Fibroblast of lung (primary cell): ENCODE results near the gene TMEM132C. TPM values are rescaled to one million over a fixed set of nuclear protein-coding genes. Genes with fewer than 3 reads are reported as not detected.

Experiments used
- DNase-seq, 2 donors: peaks; one replicate each; pipeline versions ENCODE4 v3.0.0 to v3.0.0-alpha.2; 2010; ENCODE audit warnings: low read depth in 2 of 2
- H2AFZ ChIP-seq: 2 replicates; pipeline ENCODE4 v1.5.1; 2012; ENCODE audit warnings: low read length, control low read depth, inconsistent platforms
- H3K27ac ChIP-seq: 2 replicates; pipeline ENCODE4 v1.5.1; 2011; ENCODE audit warnings: low read length, control low read depth; ENCODE audit not compliant: insufficient read depth
- H3K27me3 ChIP-seq: 2 replicates; pipeline ENCODE4 v1.5.1; 2011; ENCODE audit warnings: mild to moderate bottlenecking, low read length; ENCODE audit not compliant: control insufficient read depth, insufficient read depth
- H3K36me3 ChIP-seq: 2 replicates; pipeline ENCODE4 v1.5.1; 2011; ENCODE audit warnings: low read length; ENCODE audit not compliant: control insufficient read depth, insufficient read depth
- H3K4me1 ChIP-seq: 2 replicates; pipeline ENCODE4 v1.5.1; 2011; ENCODE audit warnings: low read length; ENCODE audit not compliant: control insufficient read depth, insufficient read depth; ENCODE audit errors: extremely low read depth
- H3K4me2 ChIP-seq: 2 replicates; pipeline ENCODE4 v1.5.1; 2011; ENCODE audit warnings: low read length, control low read depth; ENCODE audit not compliant: insufficient read depth; ENCODE audit errors: extremely low read depth
- H3K4me3 ChIP-seq, 4 experiments: fragments of 200-600 bp in 1 of 4; sonication (generic) in 1 of 4; replicated peaks in 1 of 4; 2 replicates each; pipeline ENCODE4 v1.5.1; 2011 to 2016; ENCODE audit warnings: low read length in 4 of 4, low read depth in 3 of 4, mild to moderate bottlenecking in 3 of 4, control low read depth in 2 of 4, inconsistent platforms in 1 of 4, mixed read lengths in 1 of 4; ENCODE audit not compliant: insufficient read depth in 1 of 4; ENCODE audit errors: control extremely low read depth in 1 of 4
- H3K79me2 ChIP-seq: 2 replicates; pipeline ENCODE4 v1.5.1; 2012; ENCODE audit warnings: mild to moderate bottlenecking, low read length, inconsistent platforms; ENCODE audit not compliant: control insufficient read depth, insufficient read depth
- H3K9ac ChIP-seq: 2 replicates; pipeline ENCODE4 v1.5.1; 2011; ENCODE audit warnings: mild to moderate bottlenecking, low read length, control low read depth; ENCODE audit not compliant: insufficient read depth
- H3K9me3 ChIP-seq: 2 replicates; pipeline ENCODE4 v1.5.1; 2012; ENCODE audit warnings: low read depth, low read length; ENCODE audit not compliant: control insufficient read depth, insufficient read depth
- H4K20me1 ChIP-seq: 2 replicates; pipeline ENCODE4 v1.5.1; 2011; ENCODE audit warnings: low read length; ENCODE audit not compliant: control insufficient read depth, insufficient read depth; ENCODE audit errors: extremely low read depth
- EZH2 ChIP-seq: IDR thresholded peaks from 2 replicates; pipeline ENCODE4 v1.5.1; 2012; ENCODE audit warnings: low read length, control low read depth, mild to moderate bottlenecking; ENCODE audit errors: missing control alignments
- polyA plus RNA-seq, 2 donors: library from polyadenylated mRNA; depleted of rRNA in 1 of 2; stranded (reverse) in 1 of 2; unstranded in 1 of 2; fragments of >200 nt; gene quantifications; 2 replicates each; pipeline ENCODE4 v1.2.1, GENCODE V29; 2011 to 2012; ENCODE audit warnings: missing spikeins in 1 of 2
- total RNA-seq: library from RNA; depleted of rRNA; stranded (reverse); fragments of >200 nt; gene quantifications from 2 replicates; pipeline ENCODE4 v1.2.1, GENCODE V29; 2014
- TF ChIP-seq, protein P1 (sequence below), 2 donors: IDR thresholded peaks in 1 of 2; conservative IDR thresholded peaks in 1 of 2; 1 replicate in 1 of 2; 2 replicates in 1 of 2; pipeline ENCODE4 v1.5.1; 2011 to 2012; ENCODE audit warnings: low read length in 2 of 2, control low read depth in 1 of 2, inconsistent platforms in 1 of 2, low read depth in 1 of 2, mild to moderate bottlenecking in 1 of 2

TMEM132C gene
- total and polyA plus RNA-seq, 2 donors (not counting 1 experiment from before 2014, with no cell fraction given) = not detected

DNA sequence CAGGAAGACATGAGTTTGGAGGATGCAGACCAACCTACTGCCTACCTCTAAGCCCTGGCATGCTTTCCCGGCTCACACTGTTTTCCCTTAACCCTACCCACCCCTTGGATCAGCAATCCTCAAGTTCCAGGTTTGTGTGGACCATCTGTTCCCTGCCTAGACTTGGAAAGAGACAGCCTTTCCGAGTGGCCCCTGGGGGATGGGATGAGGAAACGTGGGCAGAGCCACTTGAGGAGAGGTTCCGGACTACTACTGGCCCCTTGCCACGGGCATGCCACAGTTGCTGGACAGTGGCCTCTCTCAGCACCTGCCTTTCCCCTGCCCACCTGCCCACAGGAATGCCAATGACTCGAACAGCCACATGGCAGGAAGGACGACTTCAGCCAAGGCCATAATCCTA lies 420.9 kb downstream of the TMEM132C start:
- TF ChIP-seq, protein P1, sequence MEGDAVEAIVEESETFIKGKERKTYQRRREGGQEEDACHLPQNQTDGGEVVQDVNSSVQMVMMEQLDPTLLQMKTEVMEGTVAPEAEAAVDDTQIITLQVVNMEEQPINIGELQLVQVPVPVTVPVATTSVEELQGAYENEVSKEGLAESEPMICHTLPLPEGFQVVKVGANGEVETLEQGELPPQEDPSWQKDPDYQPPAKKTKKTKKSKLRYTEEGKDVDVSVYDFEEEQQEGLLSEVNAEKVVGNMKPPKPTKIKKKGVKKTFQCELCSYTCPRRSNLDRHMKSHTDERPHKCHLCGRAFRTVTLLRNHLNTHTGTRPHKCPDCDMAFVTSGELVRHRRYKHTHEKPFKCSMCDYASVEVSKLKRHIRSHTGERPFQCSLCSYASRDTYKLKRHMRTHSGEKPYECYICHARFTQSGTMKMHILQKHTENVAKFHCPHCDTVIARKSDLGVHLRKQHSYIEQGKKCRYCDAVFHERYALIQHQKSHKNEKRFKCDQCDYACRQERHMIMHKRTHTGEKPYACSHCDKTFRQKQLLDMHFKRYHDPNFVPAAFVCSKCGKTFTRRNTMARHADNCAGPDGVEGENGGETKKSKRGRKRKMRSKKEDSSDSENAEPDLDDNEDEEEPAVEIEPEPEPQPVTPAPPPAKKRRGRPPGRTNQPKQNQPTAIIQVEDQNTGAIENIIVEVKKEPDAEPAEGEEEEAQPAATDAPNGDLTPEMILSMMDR (conservative IDR thresholded peaks at IDR 0.05 in 1 of 2, IDR thresholded peaks at IDR 0.05 in 1 of 2; ENCODE audit: low read depth in 1 of 2, low read length in 2 of 2) = no peak
- no peak for TF ChIP-seq EZH2
- H3K79me2 ChIP-seq = no peaks in the 10 kb centered on the region
- H3K36me3 ChIP-seq = no peaks in the 10 kb centered on the region
- no peaks in the 10 kb centered on the region for H3K4me1 ChIP-seq
- no peaks in the 10 kb centered on the region for H3K9me3 ChIP-seq
- no peaks in the 10 kb centered on the region for H3K27me3 ChIP-seq
- H3K27ac ChIP-seq = no peak overlapping the region
- H3K9ac ChIP-seq = no peak overlapping the region
- no peak overlapping the region for H2AFZ ChIP-seq
- H4K20me1 ChIP-seq = no peaks in the 10 kb centered on the region
- no peak overlapping the region for H3K4me2 ChIP-seq
- no peak overlapping the region for H3K4me3 ChIP-seq
- no peak for DNase-seq

DNA sequence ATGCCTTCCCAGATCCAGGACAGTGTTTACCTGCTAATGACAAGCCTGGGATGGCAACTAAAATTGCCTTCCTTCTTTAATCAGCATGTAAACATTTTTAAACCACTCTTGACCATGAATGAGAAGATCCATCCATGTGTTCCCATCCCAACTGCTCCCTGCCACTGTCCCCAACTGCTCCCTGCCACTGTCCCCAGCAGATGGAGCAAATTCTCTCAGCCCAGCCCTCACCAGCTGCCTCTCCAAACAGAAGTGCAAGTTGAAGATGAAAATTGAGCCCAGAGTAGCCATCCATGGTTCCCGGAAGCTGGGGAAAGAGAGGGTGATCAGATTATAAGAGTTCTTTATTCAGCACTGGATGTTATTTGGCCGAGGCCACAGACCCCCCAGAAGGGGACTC lies 423.7 kb downstream of the TMEM132C start:
- DNase-seq = no peak

DNA sequence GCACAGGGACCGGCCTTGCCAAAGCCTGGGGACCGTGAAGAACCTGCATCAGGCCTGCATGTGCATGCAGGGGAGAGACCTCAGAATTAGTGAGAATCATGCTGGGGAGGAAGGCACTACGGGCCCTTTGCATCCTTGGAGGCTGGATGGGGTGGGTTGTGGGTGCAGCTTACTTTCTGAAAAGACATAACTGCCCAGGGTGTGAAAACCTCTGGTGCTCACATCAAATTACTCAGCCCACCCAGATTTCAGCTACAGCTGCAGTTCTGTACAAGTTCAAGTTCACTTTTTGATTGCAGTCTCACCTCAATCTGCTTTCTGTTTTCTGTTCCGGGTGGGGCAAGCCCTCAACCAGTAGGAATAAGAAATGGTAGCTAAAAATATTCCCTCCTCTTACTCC lies 426.1 kb downstream of the TMEM132C start:
- Histone ChIP-seq H3K27me3 (no peaks in the 10 kb centered on the region), H3K4me1 (no peaks in the 10 kb centered on the region), H3K9me3 (no peaks in the 10 kb centered on the region), H4K20me1 (no peaks in the 10 kb centered on the region), H3K79me2 (no peaks in the 10 kb centered on the region), H2AFZ (no peak overlapping the region), H3K4me3 (no peak overlapping the region), H3K27ac (no peak overlapping the region), H3K9ac (no peak overlapping the region), H3K4me2 (no peak overlapping the region), H3K36me3 (no peaks in the 10 kb centered on the region)
- DNase-seq = no peak
- TF ChIP-seq, protein P1 (conservative IDR thresholded peaks at IDR 0.05 in 1 of 2, IDR thresholded peaks at IDR 0.05 in 1 of 2; ENCODE audit: low read depth in 1 of 2, low read length in 2 of 2) = no peak
- no peak for TF ChIP-seq EZH2

More for the DNA sequence above, 423.7 kb downstream of the TMEM132C start:
- no peaks in the 10 kb centered on the region for H4K20me1 ChIP-seq
- H3K27me3 ChIP-seq = no peaks in the 10 kb centered on the region
- H3K4me3 ChIP-seq = no peak overlapping the region
- no peak overlapping the region for H3K27ac ChIP-seq
- H3K9me3 ChIP-seq = no peaks in the 10 kb centered on the region
- no peak overlapping the region for H2AFZ ChIP-seq
- no peaks in the 10 kb centered on the region for H3K4me1 ChIP-seq
- no peaks in the 10 kb centered on the region for H3K36me3 ChIP-seq
- no peak overlapping the region for H3K9ac ChIP-seq
- no peak for TF ChIP-seq EZH2
- TF ChIP-seq, protein P1 (conservative IDR thresholded peaks at IDR 0.05 in 1 of 2, IDR thresholded peaks at IDR 0.05 in 1 of 2; ENCODE audit: low read depth in 1 of 2, low read length in 2 of 2) = no peak
- H3K4me2 ChIP-seq = no peak overlapping the region
- H3K79me2 ChIP-seq = no peaks in the 10 kb centered on the region
